Liver (tissue), 3 donors: ENCODE measurements around the gene SIGLEC10.

Source experiments
- CTCF ChIP-seq: fragments of 150-350 bp; IDR thresholded peaks from 2 replicates; pipeline ENCODE4 v1.5.1; 2017; ENCODE audit warnings: improper control_type of control experiment, low read depth, low read length; ENCODE audit not compliant: missing input control
- JUND ChIP-seq, 2 donors: IDR thresholded peaks; 2 replicates each; pipeline ENCODE4 v1.6.1; 2016; ENCODE audit warnings: antibody characterized with exemption in 2 of 2
- MAX ChIP-seq: IDR thresholded peaks from 2 replicates; pipeline ENCODE4 v1.6.1; 2016; ENCODE audit warnings: antibody characterized with exemption
- RAD21 ChIP-seq, 2 donors: IDR thresholded peaks; 2 replicates each; pipeline ENCODE4 v1.6.1; 2016; ENCODE audit warnings: antibody characterized with exemption in 2 of 2, mild to moderate bottlenecking in 2 of 2
- REST ChIP-seq: IDR thresholded peaks from 2 replicates; pipeline ENCODE4 v1.6.1; 2016; ENCODE audit warnings: antibody characterized with exemption, mild to moderate bottlenecking
- SP1 ChIP-seq: IDR thresholded peaks from 2 replicates; pipeline ENCODE4 v1.6.1; 2018; ENCODE audit warnings: antibody characterized with exemption, mild to moderate bottlenecking
- YY1 ChIP-seq: IDR thresholded peaks from 2 replicates; pipeline ENCODE4 v1.6.1; 2016; ENCODE audit warnings: antibody characterized with exemption, mild to moderate bottlenecking
- donor health status: healthy.
- donor health status: healthy.

- TF ChIP-seq MAX (no peak), CTCF (no peak), SP1 (no peak), RAD21 (IDR thresholded peaks at IDR 0.05) (no peak), REST (no peak), JUND (IDR thresholded peaks at IDR 0.05) (no peak), YY1 (no peak)
Measured at GRCh38 chr19:51372021-51372648, 45.3 kb downstream of the SIGLEC10 start.
